ENCODE data around the gene OSBPL2.

OSBPL2 gene

GRCh38 chr20:62335532-62335931 lies 97.2 kb downstream of the OSBPL2 start:
- H3K4me3 ChIP-seq (replicated peaks; ENCODE audit: low read depth, low read length) = no peak overlapping the region
- no peak for DNase-seq (ENCODE audit: low read depth)
- TF ChIP-seq CTCF (IDR thresholded peaks at IDR 0.05; ENCODE audit: low read length, missing control alignments) = no peak

DNA sequence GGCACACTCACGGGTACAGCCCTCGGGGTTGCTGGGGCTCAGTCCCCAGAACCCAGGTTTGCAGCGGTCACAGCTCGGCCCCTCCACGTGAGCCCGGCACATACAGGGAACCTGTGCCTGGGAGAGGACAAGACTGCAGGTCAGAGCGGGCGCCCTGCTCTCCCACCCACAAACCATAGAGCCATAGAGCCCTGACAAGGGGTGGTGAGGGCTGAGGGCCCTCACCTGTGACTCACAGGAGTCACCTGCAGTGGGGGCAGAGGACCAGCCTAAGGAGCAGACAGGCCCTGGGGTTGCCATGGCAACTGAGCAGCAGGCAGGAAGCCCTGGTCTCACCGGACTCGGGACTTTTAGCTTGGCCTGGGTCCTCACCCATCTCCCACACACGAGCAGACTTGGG lies 98.0 kb downstream of the OSBPL2 start:
- TF ChIP-seq CTCF (IDR thresholded peaks at IDR 0.05; ENCODE audit: low read length, missing control alignments) = no peak
- no peak overlapping the region for H3K4me3 ChIP-seq (replicated peaks; ENCODE audit: low read depth, low read length)
- DNase-seq (ENCODE audit: low read depth) = no peak

DNA sequence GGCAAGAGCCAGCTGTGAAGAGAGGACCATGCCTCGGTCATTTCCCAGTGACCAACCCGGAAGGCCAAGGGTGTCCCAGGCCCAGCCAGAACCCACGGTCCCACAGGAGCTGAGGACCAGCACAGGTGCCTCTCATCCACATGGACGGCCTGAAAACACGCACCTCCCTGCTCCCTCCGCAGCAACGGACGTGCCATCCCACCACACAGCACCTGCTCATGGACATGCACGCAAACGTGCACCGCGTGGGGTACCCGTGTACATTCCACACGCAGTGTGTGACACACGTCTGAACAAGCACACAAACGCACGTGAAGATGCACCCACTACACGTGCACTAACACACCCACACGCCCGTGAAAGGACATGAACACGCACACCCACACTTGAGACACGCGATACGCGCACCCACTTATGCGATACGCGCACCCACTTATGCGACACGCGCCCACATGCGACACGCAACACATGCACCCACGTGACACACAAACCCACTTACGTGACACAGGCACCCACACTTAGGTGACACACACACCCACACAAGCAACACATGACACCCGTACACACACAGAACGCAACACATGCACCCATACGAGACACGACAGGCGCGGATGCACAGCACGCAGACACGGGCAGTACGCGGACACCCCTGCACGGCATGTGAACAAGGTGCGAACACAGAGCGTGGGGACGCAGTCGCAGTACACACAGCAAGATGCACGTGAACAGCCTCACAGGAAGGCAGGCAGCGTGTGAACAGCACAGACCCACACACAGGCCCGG lies 98.6 kb downstream of the OSBPL2 start:
- no peak for DNase-seq (ENCODE audit: low read depth)
- TF ChIP-seq CTCF (IDR thresholded peaks at IDR 0.05; ENCODE audit: low read length, missing control alignments) = no peak

GRCh38 chr20:62337558-62338293 lies 99.4 kb downstream of the OSBPL2 start:
- TF ChIP-seq CTCF (IDR thresholded peaks at IDR 0.05; ENCODE audit: low read length, missing control alignments) = no peak
- DNase-seq (ENCODE audit: low read depth) = no peak
- H3K4me3 ChIP-seq (replicated peaks; ENCODE audit: low read depth, low read length) = no peak overlapping the region

More for the DNA sequence above, 98.6 kb downstream of the OSBPL2 start:
- no peak overlapping the region for H3K4me3 ChIP-seq (replicated peaks; ENCODE audit: low read depth, low read length)

- no peak for TF ChIP-seq CTCF (IDR thresholded peaks at IDR 0.05; ENCODE audit: low read length, missing control alignments)
- DNase-seq (ENCODE audit: low read depth) = no peak
- H3K4me3 ChIP-seq (replicated peaks; ENCODE audit: low read depth, low read length) = no peak overlapping the region
Measured at GRCh38 chr20:62338294-62338620, 99.9 kb downstream of the OSBPL2 start.

- no peak for TF ChIP-seq CTCF (IDR thresholded peaks at IDR 0.05; ENCODE audit: low read length, missing control alignments)
- H3K4me3 ChIP-seq (replicated peaks; ENCODE audit: low read depth, low read length) = no peak overlapping the region
Measured at GRCh38 chr20:62339647-62340062, 101.3 kb downstream of the OSBPL2 start.

More at GRCh38 chr20:62339647-62340062, 101.3 kb downstream of the OSBPL2 start:
- DNase-seq (ENCODE audit: low read depth) = no peak
